Trophoblast cell (in vitro differentiated cells and primary cell): ENCODE data around the gene IFNG. TPM values are rescaled to one million over a fixed set of nuclear protein-coding genes. Genes with fewer than 3 reads are reported as not detected.
A peak's percentile ranks its signal among the peaks of the same experiment; 100 is the strongest.
"Not testable (repeated sequence)": the region's sequence is repeated elsewhere in the genome, so short reads cannot be mapped to it uniquely, and the experiment has no call there.

ENCODE experiments used
- DNase-seq, 2 donors: peaks; one replicate each; pipeline ENCODE4 v3.0.0-alpha.2; 2016
- H2AFZ ChIP-seq: 2 replicates; pipeline ENCODE4 v1.6.1; 2013; ENCODE audit warnings: low read length, moderate library complexity, mild to moderate bottlenecking; ENCODE audit not compliant: insufficient read depth, poor library complexity
- H2AK5ac ChIP-seq: 2 replicates; pipeline ENCODE4 v1.6.1; 2013; ENCODE audit warnings: mild to moderate bottlenecking, low read length
- H2BK120ac ChIP-seq: 2 replicates; pipeline ENCODE4 v1.6.1; 2013; ENCODE audit warnings: low read length, mild to moderate bottlenecking, moderate library complexity; ENCODE audit not compliant: insufficient read depth, poor library complexity
- H2BK12ac ChIP-seq: 2 replicates; pipeline ENCODE4 v1.6.1; 2013; ENCODE audit warnings: mild to moderate bottlenecking, low read length, moderate library complexity
- H2BK5ac ChIP-seq: 2 replicates; pipeline ENCODE4 v1.6.1; 2013; ENCODE audit warnings: low read length, low read depth, moderate library complexity, mild to moderate bottlenecking; ENCODE audit not compliant: poor library complexity
- H3K14ac ChIP-seq: 2 replicates; pipeline ENCODE4 v1.6.1; 2013; ENCODE audit warnings: mild to moderate bottlenecking, low read length
- H3K18ac ChIP-seq: 2 replicates; pipeline ENCODE4 v1.6.1; 2013; ENCODE audit warnings: mild to moderate bottlenecking, low read length
- H3K23ac ChIP-seq: 2 replicates; pipeline ENCODE4 v1.6.1; 2013; ENCODE audit warnings: low read length
- H3K27ac ChIP-seq: 2 replicates; pipeline ENCODE4 v1.5.1; 2013; ENCODE audit warnings: low read depth, mild to moderate bottlenecking, inconsistent platforms, low read length, moderate library complexity
- H3K27me3 ChIP-seq: 2 replicates; pipeline ENCODE4 v1.6.1; 2013; ENCODE audit warnings: inconsistent platforms, mild to moderate bottlenecking, low read length, moderate library complexity; ENCODE audit not compliant: insufficient read depth
- H3K36me3 ChIP-seq, 2 experiments: 1 replicate in 1 of 2; 2 replicates in 1 of 2; pipeline ENCODE4 v1.6.1; 2013; ENCODE audit warnings: low read length in 2 of 2, mild to moderate bottlenecking in 2 of 2, moderate library complexity in 1 of 2; ENCODE audit not compliant: insufficient read depth in 2 of 2, control insufficient read depth in 1 of 2
- H3K4ac ChIP-seq: 2 replicates; pipeline ENCODE4 v1.6.1; 2013; ENCODE audit warnings: low read depth, mild to moderate bottlenecking, low read length, moderate library complexity
- H3K4me1 ChIP-seq, 2 experiments: 1 replicate in 1 of 2; 2 replicates in 1 of 2; pipeline ENCODE4 v1.6.1; 2013; ENCODE audit warnings: low read length in 2 of 2, mild to moderate bottlenecking in 2 of 2, moderate library complexity in 1 of 2; ENCODE audit not compliant: insufficient read depth in 2 of 2, control insufficient read depth in 1 of 2
- H3K4me2 ChIP-seq: 2 replicates; pipeline ENCODE4 v1.6.1; 2013; ENCODE audit warnings: inconsistent platforms, mild to moderate bottlenecking, low read length, moderate library complexity
- H3K4me3 ChIP-seq: 2 replicates; pipeline ENCODE4 v1.5.1; 2013; ENCODE audit warnings: mild to moderate bottlenecking, low read depth, low read length, inconsistent platforms
- H3K79me1 ChIP-seq: one replicate; pipeline ENCODE4 v1.6.1; 2013; ENCODE audit warnings: low read length
- H3K79me2 ChIP-seq: 2 replicates; pipeline ENCODE4 v1.6.1; 2013; ENCODE audit warnings: low read length, mild to moderate bottlenecking; ENCODE audit not compliant: control insufficient read depth, insufficient read depth, poor library complexity
- H3K9ac ChIP-seq: 2 replicates; pipeline ENCODE4 v1.6.1; 2013; ENCODE audit warnings: mild to moderate bottlenecking, low read length
- H3K9me3 ChIP-seq: 2 replicates; pipeline ENCODE4 v1.6.1; 2013; ENCODE audit warnings: low read depth, mild to moderate bottlenecking, control low read depth, inconsistent platforms, low read length; ENCODE audit not compliant: insufficient read depth
- H4K12ac ChIP-seq: 2 replicates; pipeline ENCODE4 v1.6.1; 2013; ENCODE audit warnings: low read depth, mild to moderate bottlenecking, low read length, moderate library complexity
- H4K8ac ChIP-seq: 2 replicates; pipeline ENCODE4 v1.6.1; 2013; ENCODE audit warnings: low read depth, mild to moderate bottlenecking, low read length, moderate library complexity
- H4K91ac ChIP-seq: one replicate; pipeline ENCODE4 v1.6.1; 2013; ENCODE audit warnings: low read depth, mild to moderate bottlenecking, low read length, moderate library complexity
- WGBS: extraction: QIAGEN DNeasy Blood & Tissue Kit; methylation state at CpG from one replicate; pipeline ENCODE4 v1.1.7; 2013; ENCODE audit warnings: missing lambda C conversion rate; ENCODE audit not compliant: insufficient read length, insufficient coverage; ENCODE audit errors: extremely low coverage; 5-methylcytosine and 5-hydroxymethylcytosine counted together
- polyA plus RNA-seq: library from polyadenylated mRNA; stranded (reverse); fragments of 200-250 nt; gene quantifications from 2 replicates; pipeline ENCODE4 v1.2.3, GENCODE V29; 2013

Gene IFNG
- not detected in 2 replicates for polyA plus RNA-seq

GRCh38 chr12:68159681-68160304 lies at the start of gene IFNG:
TSS of gene IFNG (minus strand) at chr12:68159740. CDS start at chr12:68159615, 125 bp downstream.
- H3K4me2 ChIP-seq: no peak within 1 kb of the TSS
- no peaks in the 10 kb centered on the region for H3K79me2 ChIP-seq
- no peak within 1 kb of the TSS for H4K8ac ChIP-seq
- no peak within 1 kb of the TSS for H3K9ac ChIP-seq
- no peak within 1 kb of the TSS for H3K4me3 ChIP-seq
- WGBS: no CpG with 5 or more reads among the region's 5 CpGs
- H2BK120ac ChIP-seq: no peak within 1 kb of the TSS
- no peaks in the 10 kb centered on the region for H3K27me3 ChIP-seq
- no peak within 1 kb of the TSS for H3K23ac ChIP-seq
- no peak within 1 kb of the TSS for H2AFZ ChIP-seq
- H4K91ac ChIP-seq: no peak within 1 kb of the TSS
- H2BK5ac ChIP-seq: no peak within 1 kb of the TSS
- H3K18ac ChIP-seq: no peak within 1 kb of the TSS
- H3K14ac ChIP-seq: no peak within 1 kb of the TSS
- no peaks in the 10 kb centered on the region for H3K79me1 ChIP-seq
- H3K4ac ChIP-seq: no peak within 1 kb of the TSS
- no peak within 1 kb of the TSS for H2BK12ac ChIP-seq
- H3K9me3 ChIP-seq: no peaks in the 10 kb centered on the region
- no peaks in the 10 kb centered on the region for H3K4me1 ChIP-seq
- no peak within 1 kb of the TSS for H4K12ac ChIP-seq
- DNase-seq: no peak
- no peak within 1 kb of the TSS for H3K27ac ChIP-seq
- H3K36me3 ChIP-seq: no peaks in the 10 kb centered on the region
- no peak within 1 kb of the TSS for H2AK5ac ChIP-seq

- not testable (repeated sequence) for H2BK5ac ChIP-seq, H3K18ac ChIP-seq, H4K8ac ChIP-seq, H3K79me2 ChIP-seq, H3K4me3 ChIP-seq, H3K9me3 ChIP-seq, H4K12ac ChIP-seq, H2AK5ac ChIP-seq, H3K4ac ChIP-seq, H3K14ac ChIP-seq, H3K79me1 ChIP-seq, H2BK12ac ChIP-seq, H3K36me3 ChIP-seq, H2AFZ ChIP-seq, H3K27me3 ChIP-seq, H2BK120ac ChIP-seq, H3K9ac ChIP-seq, H3K4me1 ChIP-seq, H3K23ac ChIP-seq, H3K4me2 ChIP-seq, H4K91ac ChIP-seq
- H3K27ac ChIP-seq: peak overlapping the region; percentile 72
- no CpG with 5 or more reads among the region's 12 CpGs for WGBS
- peak; percentile 83 to 85 for DNase-seq
Observed at GRCh38 chr12:68209048-68209728, 49.6 kb upstream of the IFNG start.

DNA sequence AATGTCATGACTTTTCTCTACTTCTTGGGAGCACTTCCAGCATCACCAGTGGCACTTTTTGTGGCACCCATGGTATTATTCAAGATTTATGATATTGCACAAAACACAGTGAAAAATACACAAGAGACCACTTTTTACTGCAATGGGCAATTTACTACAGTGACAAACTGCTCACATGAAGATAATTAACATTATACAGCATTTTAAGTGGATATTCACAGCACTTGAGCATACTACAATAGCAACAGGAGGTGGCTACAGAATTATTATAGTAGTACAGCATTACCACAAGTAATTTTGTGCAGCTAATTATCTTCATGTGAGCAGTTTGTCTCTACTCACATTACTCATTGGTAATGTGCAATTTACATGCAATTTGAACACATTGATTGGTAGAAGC lies 47.7 kb upstream of the IFNG start:
- Histone ChIP-seq H3K27ac (no peak overlapping the region), H4K12ac (no peak overlapping the region), H3K79me1 (no peaks in the 10 kb centered on the region), H3K14ac (no peak overlapping the region), H3K9me3 (no peaks in the 10 kb centered on the region), H2BK120ac (no peak overlapping the region), H3K9ac (no peak overlapping the region), H3K4ac (no peak overlapping the region), H3K18ac (no peak overlapping the region), H3K23ac (no peak overlapping the region), H2BK5ac (no peak overlapping the region), H4K8ac (no peak overlapping the region), H2BK12ac (no peak overlapping the region), H3K79me2 (no peaks in the 10 kb centered on the region), H2AK5ac (no peak overlapping the region), H3K4me2 (no peak overlapping the region), H3K4me1 (no peaks in the 10 kb centered on the region), H4K91ac (no peak overlapping the region), H2AFZ (no peak overlapping the region), H3K36me3 (no peaks in the 10 kb centered on the region), H3K4me3 (no peak overlapping the region), H3K27me3 (no peaks in the 10 kb centered on the region)
- no peak for DNase-seq

- H2BK5ac ChIP-seq: no peak overlapping the region
- no peak overlapping the region for H2BK120ac ChIP-seq
- H2AK5ac ChIP-seq: no peak overlapping the region
- no peak overlapping the region for H4K12ac ChIP-seq
- no peak overlapping the region for H3K14ac ChIP-seq
- DNase-seq: no peak
- no peak overlapping the region for H3K27ac ChIP-seq
- WGBS: no CpG with 5 or more reads among the region's 1 CpG
- no peak overlapping the region for H4K91ac ChIP-seq
- no peaks in the 10 kb centered on the region for H3K9me3 ChIP-seq
- no peaks in the 10 kb centered on the region for H3K36me3 ChIP-seq
- H3K79me1 ChIP-seq: no peaks in the 10 kb centered on the region
- H3K4me3 ChIP-seq: no peak overlapping the region
- no peak overlapping the region for H3K4me2 ChIP-seq
- H3K23ac ChIP-seq: no peak overlapping the region
- H3K18ac ChIP-seq: no peak overlapping the region
- no peaks in the 10 kb centered on the region for H3K79me2 ChIP-seq
- H2AFZ ChIP-seq: no peak overlapping the region
- H3K27me3 ChIP-seq: no peaks in the 10 kb centered on the region
- no peaks in the 10 kb centered on the region for H3K4me1 ChIP-seq
- H3K4ac ChIP-seq: no peak overlapping the region
- H2BK12ac ChIP-seq: no peak overlapping the region
- no peak overlapping the region for H4K8ac ChIP-seq
- H3K9ac ChIP-seq: no peak overlapping the region
Observed at GRCh38 chr12:68206446-68206845, 46.9 kb upstream of the IFNG start.
